NCI-H82 (cell line): ENCODE data around the gene SLC10A6.
A peak's percentile ranks its signal among the peaks of the same experiment; 100 is the strongest.

Source experiments
- DNase-seq: peaks from one replicate; lab custom pipeline; 2025; lab: John Stamatoyannopoulos, UW

SLC10A6 gene

GRCh38 chr4:86848136-86848535 lies 1.0 kb downstream of the SLC10A6 start:
- DNase-seq, result no peak

GRCh38 chr4:86847571-86847970 lies 1.6 kb downstream of the SLC10A6 start:
- DNase-seq, result no peak

DNA sequence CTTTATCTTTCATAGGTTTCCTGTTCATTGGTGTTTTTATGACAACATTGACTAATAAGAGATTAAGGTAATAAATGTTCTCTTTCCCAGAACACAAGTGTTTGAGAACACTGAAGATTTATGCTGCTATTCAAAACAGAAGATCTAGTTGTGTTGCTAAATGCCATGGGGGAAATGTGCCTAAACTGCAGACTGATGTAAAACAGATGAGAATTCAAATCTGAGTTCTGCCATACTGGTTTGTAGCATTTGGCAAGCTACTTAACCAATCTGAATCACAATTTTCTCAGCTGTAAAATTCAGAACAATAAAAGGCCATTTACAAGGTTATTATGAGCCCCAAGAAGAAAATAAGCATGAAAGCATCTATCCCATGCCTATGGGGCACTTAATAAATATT lies 2.3 kb downstream of the SLC10A6 start:
- DNase-seq, result no peak

- no peak for DNase-seq
These were observed 3.6 kb downstream of the SLC10A6 start for GRCh38 chr4:86845593-86845992.

DNA sequence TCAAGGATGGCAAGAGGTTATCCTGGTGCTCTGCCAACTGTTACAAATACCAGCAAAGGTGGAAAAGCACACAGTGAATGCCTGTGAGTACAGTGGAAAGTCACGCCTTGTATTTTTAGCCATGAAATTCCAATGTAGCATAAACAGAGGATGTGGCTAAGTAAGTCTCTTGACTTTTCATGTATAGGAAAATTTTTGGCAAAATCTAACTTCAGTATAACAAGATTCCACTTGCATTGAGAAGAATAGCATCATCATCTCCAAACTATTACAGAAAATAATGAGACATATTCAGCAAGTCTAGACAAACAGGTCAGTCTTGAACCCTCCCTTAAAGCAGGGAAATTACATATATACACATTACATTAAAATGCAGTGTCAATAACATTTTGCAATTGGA lies 7.9 kb downstream of the SLC10A6 start:
- DNase-seq, result no peak

- DNase-seq, result no peak
These were observed 8.3 kb downstream of the SLC10A6 start for GRCh38 chr4:86840858-86841257.

DNA sequence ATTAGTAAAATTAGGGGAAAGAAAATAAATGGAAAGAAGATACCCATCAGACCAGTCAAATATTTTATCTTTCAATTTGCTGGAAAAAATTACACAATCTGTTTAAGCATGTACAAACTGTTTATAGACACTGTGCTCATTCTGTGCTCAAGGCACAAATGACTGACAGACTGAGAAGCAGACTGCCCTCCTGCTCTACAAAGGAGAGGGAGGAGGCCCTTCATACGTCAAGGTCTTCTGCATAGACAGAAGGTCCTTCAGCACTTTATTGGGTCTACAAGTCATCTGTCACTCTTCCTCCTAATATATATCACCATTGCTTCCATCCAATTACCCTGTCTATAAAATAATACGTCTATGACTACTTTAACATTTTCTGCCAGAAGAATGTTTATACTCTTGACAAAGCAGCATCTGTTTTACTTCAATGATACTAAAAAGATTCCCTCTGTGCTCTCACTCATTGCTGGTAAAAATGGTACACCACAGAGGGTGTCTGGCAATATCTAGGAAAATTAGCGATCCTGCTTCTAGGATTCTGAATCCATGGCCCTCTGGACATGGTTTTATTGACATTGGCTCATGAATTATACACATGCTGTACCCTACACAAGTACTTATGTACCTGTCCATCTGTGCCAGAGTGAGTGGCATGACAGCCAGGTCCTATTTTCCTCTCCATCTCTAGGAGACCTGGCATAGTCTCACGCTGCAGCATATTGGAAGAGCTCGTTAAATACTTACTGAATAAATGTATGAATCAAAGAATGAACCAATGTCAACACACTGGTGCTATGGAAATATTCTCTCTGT lies 11.3 kb downstream of the SLC10A6 start:
- DNase-seq, result no peak

- no peak for DNase-seq
These were observed 13.5 kb downstream of the SLC10A6 start for GRCh38 chr4:86835677-86836076.

DNA sequence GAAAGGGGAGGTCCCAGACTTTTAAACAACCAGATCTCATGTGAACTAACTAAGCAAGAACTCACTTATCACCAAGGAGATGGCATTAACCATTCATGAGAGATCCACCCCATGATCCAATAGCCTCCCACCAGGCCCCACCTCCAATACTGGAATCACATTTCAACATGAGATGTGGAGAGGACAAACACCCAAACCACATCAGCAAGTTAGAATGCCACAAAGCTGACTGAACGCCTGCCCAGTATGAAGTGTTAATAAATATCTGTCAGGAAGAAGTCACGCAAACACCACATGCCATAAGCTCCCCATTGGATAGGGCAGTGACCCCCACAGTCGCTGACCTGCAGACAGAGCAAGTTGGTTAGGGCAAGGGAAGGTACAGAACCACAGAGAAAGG lies 14.3 kb downstream of the SLC10A6 start:
- no peak for DNase-seq

DNA sequence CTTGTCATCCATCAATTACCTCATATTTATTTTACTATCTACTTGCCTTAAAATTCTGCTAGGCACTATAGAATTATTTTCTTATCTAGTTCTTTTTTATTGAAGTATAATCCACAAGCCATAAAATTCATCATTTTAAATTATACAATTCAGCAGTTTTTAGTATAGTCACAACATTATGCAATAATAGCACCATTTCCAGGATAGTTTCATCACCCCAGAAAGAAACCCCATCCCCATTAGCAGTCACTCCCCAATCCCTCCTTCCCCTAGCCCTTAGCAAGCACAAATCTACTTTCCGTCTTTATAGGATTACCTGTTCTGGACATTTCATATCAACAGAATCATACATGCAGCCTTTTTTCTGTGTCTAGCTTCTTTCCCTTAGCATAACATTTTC lies 15.6 kb downstream of the SLC10A6 start:
- peak; percentile 17 for DNase-seq

DNA sequence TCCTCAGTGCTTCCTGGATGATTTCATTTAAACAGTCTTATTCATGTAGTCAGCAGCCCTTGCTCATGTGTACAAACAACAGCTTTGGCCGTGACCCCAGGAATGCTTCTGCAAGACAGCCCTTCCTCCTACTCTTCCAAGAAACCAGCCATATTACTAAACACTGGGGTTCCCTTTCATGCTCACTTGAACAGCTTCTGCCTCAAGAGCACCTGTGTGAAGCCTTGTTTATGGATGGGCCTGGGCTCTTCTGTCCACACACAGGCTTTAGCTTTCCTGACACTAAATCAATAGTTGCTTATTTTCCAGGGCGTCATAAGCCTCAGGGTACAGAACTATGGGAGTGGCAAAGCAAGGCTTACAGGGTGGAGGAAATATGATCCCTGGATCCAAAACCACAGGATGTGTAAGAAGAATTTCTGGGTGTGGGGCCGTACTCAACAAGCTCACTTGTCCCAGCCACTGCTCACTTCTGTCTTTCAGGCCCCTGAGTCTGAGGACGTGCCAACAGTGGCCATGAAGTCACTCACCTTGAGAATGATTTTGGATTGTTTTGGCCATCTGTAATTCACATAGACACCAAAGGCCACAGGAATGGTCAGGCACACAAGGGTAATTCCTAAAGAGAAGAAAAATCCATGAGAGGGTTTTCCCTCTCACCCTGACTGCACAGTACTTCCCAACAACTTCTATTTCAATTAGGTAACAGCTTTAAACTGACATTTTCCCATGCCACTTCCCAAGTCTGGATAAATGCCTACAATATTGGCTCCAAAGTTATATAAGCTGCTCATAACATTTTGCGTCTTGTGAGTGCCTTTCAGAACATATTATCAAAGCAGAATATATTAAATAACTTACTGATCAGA lies 17.7 kb downstream of the SLC10A6 start:
- no peak for DNase-seq

GRCh38 chr4:86825511-86825910 lies 23.7 kb downstream of the SLC10A6 start:
- DNase-seq, result no peak

- no peak for DNase-seq
These were observed 27.0 kb downstream of the SLC10A6 start for GRCh38 chr4:86822136-86822535.

DNA sequence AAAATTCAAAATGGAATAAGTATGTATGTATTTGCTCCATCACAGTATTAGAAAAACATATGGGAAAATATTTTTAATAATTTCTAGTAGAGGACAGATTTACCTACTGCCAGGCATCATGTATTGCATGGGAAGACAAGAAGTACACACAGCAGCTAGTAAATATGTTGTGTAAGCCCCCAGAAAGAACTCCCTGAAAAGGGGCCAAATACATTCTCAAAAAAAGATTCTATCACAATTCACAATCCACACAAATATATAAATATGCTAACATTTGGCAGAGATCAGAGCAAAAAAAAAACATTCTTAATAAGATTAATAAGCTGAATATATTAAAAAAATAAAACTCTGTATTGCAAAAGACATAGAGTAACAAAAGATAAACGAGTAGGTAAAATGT lies 28.0 kb downstream of the SLC10A6 start:
- DNase-seq, result no peak

GRCh38 chr4:86819561-86819960 lies 29.6 kb downstream of the SLC10A6 start:
- no peak for DNase-seq

- DNase-seq, result peak; percentile 23
These were observed 30.3 kb downstream of the SLC10A6 start for GRCh38 chr4:86818841-86819240.

DNA sequence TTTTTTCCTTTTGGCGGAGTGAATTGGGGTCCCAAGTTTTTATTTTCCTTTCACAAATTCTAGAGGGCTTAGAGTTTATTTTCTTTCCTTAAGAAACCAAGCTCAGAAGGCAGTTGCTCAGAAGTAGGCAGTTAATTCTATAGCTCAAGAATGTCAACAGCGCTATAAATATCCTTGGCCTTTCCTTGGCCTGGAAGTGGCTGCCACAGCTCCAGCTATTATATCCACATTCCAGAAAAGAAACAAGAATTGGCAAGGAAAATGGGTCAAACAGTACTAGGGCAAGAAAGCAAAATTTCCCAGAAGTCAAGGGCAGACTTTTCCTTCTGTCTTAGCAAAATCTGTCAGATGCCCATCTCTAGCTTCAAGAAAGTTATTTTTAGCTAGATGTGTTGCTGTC lies 31.0 kb downstream of the SLC10A6 start:
- no peak for DNase-seq

- DNase-seq, result no peak
These were observed 32.5 kb downstream of the SLC10A6 start for GRCh38 chr4:86816501-86817273.

DNA sequence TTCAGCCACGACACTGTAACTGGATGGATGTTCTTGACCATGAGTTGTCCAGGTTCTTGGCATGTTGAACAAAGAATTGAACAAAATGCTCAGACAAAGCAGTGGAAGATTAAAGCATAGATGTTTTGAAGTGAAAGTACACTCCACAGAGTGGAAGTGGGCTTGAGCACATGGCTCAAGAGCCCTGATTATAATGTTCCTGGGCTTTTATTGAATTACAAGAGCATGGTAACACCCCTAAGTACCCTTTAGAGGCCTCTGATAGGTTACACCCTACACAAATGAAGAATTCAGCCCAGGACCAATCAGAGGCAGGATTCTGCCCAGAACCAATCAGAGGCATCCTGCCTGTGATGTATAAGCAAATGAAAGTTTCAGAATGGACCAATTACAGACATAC lies 33.5 kb downstream of the SLC10A6 start:
- no peak for DNase-seq

DNA sequence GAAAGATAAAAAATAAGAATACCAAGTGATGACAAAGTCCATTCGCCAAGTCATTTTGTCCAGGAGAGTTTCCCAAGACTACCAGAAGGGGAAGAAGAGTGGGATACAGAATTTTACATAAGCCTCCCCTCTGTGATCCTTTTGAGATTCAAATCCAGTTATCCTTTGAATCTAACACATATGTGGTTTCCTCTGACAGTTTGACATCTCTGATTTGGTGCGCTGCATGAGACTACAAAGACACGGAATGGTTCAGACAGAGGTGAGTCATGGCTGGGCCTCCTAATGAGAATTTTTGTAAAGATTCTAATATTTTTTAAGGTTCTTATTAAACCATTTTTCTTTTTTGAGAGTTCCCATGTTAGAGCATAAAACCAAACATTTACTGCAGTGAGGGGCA lies 38.3 kb downstream of the SLC10A6 start:
- DNase-seq, result no peak

DNA sequence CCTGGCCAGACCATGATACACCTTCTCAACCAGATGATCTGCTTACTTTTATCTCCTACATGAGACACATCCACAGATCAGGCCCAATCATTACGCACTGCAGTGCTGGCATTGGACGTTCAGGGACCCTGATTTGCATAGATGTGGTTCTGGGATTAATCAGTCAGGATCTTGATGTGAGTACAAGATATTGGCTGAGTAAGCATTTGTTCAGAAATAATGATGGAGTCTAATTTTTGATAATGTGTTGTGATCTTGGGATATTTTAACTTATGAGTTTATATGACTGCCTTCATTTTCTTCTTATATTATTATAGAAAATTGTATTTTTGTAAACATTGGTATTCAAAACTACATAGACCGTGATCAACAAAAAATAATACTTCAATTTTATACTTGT lies 39.4 kb downstream of the SLC10A6 start:
- peak; percentile 9 for DNase-seq

DNA sequence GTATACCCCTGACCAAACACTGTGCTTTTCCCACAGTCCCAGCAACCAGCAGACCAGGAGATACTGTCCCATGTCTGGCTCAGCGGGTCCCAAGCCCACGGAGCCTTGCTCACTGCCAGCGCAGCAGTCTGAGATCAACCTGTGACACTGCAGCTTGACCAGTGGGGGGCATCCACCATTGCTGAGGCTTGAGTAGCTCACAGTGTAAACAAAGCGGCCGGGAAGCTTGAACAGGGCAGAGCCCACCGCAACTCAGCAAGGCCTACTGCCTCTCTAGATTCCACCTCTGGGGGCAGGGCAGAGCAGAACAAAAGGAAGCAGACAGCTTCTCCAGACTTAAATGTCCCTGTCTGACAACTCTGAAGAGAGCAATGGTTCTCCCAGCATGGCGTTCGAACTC lies 58.1 kb downstream of the SLC10A6 start:
- DNase-seq, result no peak

DNA sequence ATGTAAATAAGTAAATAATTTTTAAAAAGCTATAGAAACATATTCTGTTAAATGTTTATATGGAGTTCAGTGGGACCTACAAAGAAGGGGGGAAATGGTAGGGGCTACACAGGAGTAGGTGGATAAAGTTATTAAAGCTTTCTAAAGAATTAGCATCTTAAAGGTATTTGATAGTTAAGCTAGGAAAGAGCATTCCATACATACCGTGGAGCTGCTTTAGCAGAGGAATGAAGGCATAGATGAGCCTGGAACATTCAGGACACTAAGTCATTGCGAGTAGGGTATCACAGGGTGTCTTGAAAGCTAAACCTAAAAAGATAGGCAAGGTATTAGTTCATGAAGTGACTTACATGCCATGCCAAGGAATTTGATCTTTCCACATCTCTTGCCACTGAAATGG lies 60.4 kb downstream of the SLC10A6 start:
- no peak for DNase-seq
